ENCODE measurements around the gene PIM2.
A peak's percentile ranks its signal among the peaks of the same experiment; 100 is the strongest.

PIM2 gene

DNA sequence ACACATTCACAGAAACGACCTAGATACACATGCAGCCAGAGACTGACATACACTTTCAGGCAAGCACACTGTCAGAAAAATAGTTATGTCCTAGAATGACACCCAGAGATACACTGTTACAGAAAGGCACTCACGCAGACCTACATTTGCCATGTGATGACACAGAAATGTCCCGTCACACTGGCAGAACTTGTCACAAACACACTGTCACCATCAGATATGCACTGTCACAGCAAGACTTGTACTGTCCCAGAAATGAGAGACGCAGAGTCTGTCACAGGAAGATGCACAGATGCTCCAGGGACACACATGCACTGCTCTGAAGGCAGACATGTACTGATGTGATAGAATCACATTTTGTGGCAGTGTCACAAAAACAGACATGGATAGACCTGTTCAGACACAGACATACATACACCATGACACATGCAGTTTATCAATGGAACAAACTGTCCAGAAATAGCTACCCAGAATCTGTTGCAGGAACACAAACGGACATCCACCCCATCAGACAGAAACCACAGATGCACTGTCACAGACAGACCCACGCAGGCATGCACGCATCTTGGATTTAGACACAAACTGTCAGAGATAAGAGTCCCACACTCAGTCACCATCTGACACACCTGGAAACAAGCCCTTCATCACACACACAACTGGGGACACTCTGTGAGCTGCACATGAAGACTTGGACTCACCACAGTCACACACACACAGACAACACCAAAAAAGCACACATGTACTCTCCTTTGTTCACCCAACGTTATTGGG is 1.3 kb upstream of the PIM2 start:
- peak overlapping the region; percentile 96 for H3K27ac ChIP-seq
- TF ChIP-seq ZFX (IDR thresholded peaks at IDR 0.05): no peak
- TF ChIP-seq, protein P1, sequence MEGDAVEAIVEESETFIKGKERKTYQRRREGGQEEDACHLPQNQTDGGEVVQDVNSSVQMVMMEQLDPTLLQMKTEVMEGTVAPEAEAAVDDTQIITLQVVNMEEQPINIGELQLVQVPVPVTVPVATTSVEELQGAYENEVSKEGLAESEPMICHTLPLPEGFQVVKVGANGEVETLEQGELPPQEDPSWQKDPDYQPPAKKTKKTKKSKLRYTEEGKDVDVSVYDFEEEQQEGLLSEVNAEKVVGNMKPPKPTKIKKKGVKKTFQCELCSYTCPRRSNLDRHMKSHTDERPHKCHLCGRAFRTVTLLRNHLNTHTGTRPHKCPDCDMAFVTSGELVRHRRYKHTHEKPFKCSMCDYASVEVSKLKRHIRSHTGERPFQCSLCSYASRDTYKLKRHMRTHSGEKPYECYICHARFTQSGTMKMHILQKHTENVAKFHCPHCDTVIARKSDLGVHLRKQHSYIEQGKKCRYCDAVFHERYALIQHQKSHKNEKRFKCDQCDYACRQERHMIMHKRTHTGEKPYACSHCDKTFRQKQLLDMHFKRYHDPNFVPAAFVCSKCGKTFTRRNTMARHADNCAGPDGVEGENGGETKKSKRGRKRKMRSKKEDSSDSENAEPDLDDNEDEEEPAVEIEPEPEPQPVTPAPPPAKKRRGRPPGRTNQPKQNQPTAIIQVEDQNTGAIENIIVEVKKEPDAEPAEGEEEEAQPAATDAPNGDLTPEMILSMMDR (conservative IDR thresholded peaks at IDR 0.05): no peak

DNA sequence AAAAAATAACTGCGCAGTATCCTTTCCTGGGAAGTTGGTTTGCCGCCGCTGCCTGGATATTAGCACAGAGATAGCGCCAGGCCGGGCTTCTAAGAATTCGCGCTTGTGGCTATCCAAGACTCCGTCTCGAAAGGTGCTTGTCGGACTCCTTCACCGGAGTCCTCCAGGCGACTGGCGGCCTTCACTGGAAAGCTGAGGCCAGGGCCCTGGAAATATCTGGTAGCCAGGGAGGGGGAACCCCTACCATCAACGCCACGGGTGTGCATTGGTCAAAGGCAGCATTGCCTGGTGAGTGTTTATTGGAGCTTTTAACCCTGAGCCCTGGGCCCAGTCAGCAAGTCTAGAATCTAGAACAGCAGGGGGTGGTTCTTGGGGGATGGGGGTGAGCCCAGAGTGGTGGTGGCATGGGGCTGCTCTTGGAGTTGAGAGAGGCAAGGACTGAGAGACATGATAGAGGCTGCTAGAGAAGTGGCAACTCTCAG is 577 bp upstream of the PIM2 start:
- peak overlapping the region; percentile 96 for H3K27ac ChIP-seq

DNA sequence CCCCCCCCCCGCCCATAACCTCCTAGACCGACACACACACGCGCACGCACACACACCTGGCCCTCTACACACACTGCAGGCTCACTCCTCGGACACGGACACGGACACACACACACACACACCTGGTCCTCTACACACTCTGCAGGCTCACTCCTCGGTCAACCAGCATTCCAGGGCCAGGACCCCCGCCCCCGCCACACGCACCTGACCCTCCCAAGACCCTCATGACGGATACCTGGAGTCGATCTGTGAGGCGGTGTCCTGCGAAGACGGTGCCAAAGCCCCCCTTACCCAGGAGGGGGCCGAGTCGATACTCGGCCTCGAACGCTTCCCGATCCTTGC is 552 bp downstream of the PIM2 start:
- TF ChIP-seq, protein P1 (conservative IDR thresholded peaks at IDR 0.05): no peak
- no peak for TF ChIP-seq ZFX (IDR thresholded peaks at IDR 0.05)
- H3K27ac ChIP-seq: peak overlapping the region; percentile 96

More for the DNA sequence above, 577 bp upstream of the PIM2 start:
- no peak for TF ChIP-seq ZFX (IDR thresholded peaks at IDR 0.05)
- TF ChIP-seq, protein P1 (conservative IDR thresholded peaks at IDR 0.05): no peak

DNA sequence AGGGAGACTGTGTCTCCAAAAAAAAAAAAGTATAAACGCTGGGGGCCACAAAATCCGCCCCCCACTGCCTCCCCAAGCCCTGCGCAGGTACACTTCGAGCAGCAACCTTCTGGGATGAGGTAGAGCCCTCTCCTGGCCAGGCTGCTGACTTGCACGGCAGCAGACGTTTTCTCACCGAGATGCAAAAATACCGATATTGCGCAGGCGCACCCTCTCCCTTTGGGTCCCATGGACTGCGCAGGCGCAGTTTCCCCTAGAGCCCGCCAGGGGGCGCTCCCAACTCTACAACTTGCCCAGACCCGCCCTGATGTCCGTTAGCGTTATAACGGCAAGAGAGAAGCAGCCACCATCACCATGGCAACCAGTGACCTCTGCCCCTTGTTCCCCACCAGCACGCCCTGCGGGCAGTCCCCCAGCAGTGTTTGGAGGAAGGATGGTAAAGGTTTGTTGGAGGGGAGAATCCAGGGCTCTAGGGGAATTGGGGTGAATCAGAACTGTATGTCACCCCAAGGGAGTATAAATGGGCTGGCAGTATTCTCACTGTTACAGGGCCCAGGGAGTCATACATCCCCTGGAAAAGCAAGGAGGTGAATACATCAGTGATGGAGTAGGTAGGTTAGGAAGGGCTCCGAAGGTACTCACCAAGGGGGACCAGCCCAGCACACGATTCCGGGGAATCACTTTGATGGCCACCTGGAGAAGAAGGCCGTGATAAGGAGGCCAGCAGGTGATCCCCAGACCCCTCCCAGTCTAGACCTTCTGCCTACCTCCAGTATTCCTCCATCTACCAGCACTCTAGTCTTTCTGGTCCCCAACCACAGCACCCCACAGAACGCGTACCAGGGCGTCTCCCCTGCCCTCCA is 1.5 kb downstream of the PIM2 start:
- TF ChIP-seq ZFX (IDR thresholded peaks at IDR 0.05): no peak
- TF ChIP-seq, protein P1 (conservative IDR thresholded peaks at IDR 0.05): peak; percentile 95
- H3K27ac ChIP-seq: peak overlapping the region; percentile 96

DNA sequence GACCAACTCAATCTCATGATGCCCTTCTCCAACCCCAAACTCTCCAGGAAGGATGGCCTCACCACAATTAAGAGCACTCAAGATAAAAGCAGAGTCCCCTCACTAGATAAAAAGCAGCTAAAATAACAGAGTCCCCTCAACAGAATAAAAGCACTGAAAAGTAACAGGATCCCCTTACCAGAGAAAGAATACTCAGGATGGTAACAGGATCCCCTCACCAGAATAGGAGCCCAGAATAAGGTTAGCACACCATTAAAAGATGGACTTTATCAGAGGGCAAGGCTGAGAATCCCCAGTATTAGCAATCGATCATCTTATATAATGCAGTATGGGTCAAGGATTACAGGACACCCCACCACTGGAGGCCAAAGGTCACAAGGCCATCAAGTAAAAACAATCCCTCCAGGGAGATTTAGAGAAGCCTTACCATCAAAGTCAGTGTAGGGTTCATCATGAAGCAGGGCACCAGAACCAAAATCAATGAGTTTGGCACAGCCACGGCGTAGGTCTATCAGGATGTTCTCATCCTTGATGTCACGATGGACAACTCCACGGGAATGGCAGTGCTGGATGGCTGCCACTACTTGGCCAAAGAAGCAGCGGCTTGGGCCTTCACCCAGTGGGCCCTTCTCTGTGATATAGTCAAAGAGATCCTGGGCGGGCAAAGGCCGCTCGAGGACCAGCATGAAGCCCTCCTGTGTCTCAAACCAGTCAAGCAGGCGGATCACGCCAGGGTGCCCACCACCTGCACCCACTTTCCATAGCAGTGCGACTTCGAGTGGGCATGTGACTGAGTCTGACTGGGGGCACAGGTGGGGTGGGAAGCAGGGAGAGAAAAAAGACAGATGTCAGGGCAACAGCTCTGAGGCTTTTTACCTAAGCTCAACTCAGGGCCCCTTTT is 4.0 kb downstream of the PIM2 start:
- no peak overlapping the region for H3K27ac ChIP-seq
- TF ChIP-seq ZFX (IDR thresholded peaks at IDR 0.05): no peak
- TF ChIP-seq, protein P1 (conservative IDR thresholded peaks at IDR 0.05): no peak

DNA sequence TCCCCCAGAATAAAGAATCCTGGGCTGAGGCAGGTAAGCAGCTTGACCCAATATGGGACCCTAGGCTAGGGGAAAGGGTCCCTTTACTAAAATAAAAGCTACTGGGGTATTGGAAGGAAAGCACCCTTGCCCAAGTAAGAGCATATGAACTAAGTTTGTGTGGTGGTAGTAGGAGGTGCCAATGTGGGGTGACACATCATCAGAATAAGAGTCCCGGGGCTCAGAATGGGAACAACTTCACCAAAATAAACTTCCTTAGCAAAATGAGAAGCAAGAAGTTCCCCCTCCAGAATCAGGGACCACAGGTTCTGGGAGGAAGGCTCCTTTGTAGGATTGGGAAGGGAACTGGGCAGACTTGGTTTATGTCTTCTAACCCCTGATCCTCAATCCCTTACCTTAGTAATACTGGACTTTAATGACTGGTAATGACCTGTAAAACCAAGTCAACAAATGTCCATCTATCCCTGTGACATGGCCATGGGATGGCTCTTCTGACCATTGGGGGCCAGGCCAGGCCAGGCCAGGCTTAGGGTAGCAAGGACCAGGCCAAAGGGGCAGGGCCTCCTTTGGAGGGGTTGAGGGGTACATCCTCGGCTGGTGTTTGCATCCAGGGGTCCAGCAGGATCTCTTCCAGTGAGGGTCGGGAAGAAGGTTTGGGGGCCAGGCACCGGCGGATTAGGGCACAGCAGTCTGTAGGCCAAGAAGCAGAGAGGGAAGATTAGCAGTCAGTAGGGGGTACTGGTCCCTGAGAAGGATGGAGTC is 5.0 kb downstream of the PIM2 start:
- TF ChIP-seq, protein P1 (conservative IDR thresholded peaks at IDR 0.05): no peak
- TF ChIP-seq ZFX (IDR thresholded peaks at IDR 0.05): no peak
- no peak overlapping the region for H3K27ac ChIP-seq
